GM18907 (cell line): ENCODE data around the gene FGGY.
"Not testable (repeated sequence)": the region's sequence is repeated elsewhere in the genome, so short reads cannot be mapped to it uniquely, and the experiment has no call there.

ENCODE experiments used
- ATAC-seq: cut with Tn5 transposase; IDR thresholded peaks from one replicate; pipeline ENCODE4 v1.9.1; 2021; ENCODE audit warnings: mild to moderate bottlenecking, moderate library complexity; ENCODE audit not compliant: unreplicated experiment

Gene FGGY

DNA sequence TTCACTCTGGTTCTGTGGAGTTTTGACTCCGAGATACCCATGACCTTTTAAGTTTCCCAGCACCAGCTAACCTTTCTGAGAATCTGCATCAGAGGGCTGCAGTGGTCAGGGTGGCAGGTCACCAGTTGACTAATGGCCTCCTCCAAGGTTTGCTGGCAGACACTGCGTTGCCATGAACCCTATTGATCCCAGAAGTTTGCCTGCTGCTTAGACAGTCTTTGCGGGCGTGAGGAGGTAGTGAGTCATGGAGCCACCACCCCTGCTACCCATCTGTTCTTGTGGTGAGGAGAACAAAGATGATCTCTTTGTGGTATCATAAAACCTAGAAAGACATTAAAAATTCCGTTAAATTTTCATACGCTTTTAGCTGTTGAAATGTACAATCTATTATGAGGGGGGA lies 180.4 kb downstream of the FGGY start:
- no peak for ATAC-seq

DNA sequence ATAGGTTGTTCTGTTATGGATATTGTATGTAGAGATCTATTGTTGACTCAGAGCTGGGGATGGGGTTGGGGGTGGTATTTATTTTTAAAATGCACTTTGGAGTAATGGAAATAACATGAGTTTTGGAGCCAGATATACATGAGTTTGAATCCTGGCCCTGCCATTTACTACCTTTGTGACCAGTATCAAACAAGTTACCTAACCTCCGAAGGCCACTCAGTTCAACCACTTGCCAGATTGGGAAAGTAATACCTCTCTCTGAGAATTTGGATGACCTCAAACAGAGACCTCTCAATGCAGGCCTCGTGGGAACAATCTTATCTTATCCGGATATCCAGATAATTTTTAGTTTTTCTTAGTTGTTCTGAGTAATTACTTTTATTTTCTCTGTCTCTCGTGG lies 181.0 kb downstream of the FGGY start:
- no peak for ATAC-seq

DNA sequence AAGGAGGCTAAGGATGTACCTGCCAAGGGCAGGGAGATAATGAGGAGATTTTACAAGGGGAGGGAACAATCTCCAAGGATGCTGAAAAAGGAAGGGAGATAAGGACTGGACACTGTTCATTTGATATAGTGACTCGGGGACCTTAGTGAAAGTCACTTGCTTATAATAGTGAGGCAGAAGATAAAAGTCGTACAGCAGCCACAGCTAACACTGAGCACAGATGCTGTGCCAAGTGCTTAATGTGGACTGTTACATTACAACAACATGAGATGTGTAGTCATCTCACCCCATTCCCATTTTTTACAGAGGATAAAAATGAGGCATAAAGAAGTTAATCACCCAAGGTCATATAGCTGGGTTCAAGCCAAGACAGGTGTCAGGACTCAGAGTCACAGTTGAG lies 181.9 kb downstream of the FGGY start:
- no peak for ATAC-seq

DNA sequence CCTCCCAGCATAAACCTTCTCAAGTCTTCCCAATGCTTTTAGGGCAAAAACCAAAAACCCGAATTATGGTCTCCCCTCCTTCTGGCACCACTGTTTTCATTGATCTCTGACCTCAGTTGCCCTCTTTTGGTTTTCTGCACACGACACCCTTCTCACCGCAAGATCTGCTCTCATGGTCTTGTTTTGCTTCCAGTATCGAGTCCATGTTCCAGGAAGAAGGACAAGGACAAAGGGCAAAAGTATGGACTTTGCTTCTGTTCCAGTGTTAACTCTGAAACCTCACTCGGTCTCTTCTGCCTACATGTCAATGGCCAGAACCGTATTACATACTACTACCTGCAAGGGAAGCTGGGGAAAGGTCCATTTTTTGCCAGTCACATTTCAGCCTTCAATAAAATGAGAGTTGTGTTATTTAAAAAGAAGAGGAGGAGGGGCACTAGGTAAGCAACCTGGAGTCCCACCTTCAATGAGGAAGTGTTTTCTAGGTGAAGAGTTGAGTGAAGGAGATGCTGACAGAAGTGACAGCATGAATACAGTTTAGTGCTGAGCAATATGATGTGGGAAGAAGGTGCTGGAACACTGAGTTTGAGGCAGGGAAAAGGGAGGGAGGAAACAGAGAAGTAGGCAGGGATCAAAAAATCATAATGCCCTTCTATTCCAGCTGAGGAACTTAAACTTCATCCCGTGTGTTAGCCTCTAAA lies 183.4 kb downstream of the FGGY start:
- no peak for ATAC-seq

DNA sequence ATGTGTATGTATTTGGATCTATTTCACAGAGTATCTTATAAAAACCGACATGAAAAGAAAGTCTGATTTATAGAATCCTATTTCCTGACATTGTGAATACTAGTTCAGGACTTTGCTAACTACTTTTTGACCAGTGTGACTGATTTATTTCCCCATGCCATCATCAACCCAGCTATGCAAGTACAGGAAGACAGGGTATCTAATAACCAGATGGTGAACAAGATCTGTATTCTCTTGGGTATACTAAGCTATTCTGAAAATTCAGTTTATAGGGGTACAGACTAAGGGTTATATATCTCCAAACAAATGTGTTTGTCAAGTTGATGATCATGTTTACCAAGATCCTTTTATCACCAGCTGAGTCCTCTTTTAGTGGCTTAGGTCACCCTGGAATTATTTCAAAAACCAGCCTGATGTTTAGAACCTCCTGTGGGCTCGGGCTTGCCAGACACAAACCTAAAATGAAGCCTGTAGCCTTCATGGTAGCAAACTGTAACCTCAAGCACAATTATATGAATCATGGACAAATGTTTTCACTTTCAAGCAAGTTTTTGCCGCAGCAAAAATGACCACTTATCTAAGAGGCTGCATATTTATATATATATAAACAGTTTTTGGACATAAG lies 185.1 kb downstream of the FGGY start:
- no peak for ATAC-seq

DNA sequence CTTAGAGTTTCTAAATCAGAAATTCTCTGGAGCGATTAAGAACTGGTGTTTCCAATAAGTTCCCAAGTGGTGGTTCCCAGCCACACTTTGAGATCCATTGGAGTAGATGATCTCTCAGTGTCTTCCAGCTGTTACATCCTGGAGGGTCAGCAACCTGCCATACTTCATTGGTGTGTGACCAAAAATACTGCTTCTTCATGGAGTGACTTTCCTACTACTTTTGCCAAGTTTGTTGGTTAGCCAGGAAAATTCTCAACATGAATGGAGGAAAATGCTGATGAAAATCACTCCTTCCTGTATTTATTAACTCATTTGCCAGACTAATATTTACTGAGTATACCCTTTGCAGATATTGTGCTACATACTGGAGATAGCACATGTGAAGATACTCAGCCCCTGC lies 186.1 kb downstream of the FGGY start:
- ATAC-seq: no peak

DNA sequence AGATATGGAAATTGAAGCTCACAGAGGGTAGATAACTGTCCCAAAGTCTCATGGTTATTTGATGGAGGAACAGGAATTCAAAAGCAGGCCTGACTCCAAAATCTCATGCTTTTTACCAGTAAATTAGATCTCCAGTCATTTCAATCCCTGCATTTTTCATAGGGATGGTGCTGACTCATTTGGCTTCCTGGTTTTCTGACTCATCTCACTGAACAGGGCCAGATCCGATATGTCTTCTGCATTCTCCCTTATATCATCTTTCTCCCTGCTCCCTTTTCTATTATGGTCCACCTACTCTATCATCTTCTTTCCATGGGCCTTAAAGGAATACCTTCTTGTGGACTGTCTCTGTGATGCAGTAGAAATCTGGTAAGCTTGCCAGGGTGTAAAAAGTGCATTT lies 187.2 kb downstream of the FGGY start:
- ATAC-seq: no peak

DNA sequence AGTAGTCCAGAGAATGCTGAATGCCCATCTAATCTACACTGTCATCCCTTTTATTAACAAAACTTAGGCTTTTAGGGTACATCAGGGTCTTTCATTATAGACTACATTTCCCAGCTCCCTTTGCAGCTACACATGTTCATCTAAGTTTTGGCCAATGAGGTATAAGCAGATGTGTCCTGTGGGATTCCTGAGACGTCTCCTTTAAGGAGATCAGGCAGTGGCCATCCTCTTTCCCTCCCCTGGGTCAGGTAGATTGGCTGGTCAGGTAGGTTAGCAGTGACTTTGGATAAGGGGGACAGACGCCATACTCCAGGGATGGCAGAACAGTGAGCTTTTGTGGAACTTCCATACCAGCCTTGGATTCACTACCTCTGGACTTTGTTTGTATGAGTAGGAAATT lies 188.3 kb downstream of the FGGY start:
- ATAC-seq: no peak

DNA sequence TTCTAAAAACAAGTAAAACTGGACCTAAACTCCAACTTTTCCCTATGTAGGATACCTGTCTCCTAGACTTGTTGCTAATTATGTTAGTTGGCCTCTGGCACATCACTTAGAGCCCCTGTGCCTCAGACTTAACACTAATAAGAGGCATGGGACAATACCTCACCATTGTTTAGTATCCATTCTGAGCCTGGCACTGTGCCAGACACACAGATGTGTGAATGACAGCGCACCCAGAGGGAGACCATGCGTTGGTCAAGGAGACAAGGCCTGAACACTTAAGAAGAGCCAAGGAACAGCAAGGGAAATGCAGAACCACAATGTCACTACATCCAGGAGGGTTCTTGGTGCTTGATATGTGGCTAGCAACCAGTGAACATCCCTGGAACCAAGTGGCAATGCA lies 189.1 kb downstream of the FGGY start:
- ATAC-seq: no peak

DNA sequence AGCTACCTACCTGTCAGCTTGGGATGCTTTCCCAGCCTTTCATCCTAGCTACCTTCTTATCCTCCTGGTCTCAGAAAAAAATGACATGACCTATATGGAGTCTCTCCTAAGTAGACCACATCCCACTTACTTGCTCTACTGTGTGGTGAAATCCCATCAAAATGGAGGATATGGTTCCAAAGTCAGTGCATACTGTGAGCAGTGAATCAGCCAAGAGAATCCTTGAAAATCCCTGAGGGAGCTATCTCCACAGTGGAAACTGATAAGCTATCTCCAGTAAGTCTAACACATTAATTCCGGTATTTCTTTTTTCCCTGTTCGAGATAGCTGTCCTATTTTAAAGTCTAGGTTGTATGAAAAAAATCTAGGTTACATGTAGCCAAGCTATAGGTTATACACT lies 189.7 kb downstream of the FGGY start:
- ATAC-seq: no peak

DNA sequence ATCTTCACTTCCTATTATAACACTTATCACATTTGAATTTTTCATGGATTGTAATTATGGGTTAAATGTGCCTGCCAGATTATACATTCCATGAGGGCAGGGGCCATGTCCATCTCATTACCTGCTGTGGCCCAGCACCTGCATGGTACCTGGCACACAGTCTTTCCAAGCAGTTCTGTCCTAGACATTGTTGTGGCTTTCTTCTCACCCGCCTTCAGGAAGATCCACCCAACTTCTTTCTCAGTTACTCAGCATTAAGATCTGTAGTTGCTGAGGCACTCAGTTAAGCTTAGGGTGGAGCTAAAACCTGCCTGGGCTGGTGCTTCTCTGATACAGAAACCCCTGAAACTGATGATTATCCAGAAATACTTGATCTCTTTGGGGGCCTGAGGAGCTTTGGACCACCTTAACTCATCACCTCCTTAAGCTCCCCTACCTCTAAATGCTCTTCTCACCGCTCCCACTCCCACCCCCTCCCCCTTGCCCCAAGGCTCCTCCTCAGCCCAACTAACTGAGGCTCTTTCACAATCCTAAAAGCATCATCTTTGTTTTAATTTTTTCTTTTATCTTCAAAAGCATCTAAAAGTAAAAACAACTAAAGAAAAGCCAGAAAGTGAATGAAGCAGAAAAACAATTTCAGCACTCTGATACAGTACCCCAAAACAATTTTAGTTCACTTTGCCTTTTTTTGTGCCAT lies 190.6 kb downstream of the FGGY start:
- ATAC-seq: no peak

DNA sequence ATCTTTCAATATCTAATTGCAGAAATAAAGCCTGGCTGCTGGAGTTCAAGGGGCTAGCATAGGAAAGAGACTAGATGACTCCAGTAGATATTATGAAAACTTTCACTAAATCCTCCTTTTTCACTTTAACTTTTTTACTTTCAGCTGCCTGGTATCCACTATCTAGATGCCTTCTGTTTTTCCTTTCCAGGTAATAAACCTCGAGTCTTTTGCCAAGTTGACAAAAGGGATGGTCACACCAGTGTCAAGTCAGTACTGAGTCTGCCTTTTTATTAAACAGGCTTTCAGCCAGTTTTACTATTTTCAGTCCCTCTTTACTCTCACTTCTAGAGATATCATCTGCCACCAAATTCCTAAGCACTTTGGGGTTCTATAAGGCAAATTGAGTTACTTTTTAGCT lies 195.6 kb downstream of the FGGY start:
- no peak for ATAC-seq

DNA sequence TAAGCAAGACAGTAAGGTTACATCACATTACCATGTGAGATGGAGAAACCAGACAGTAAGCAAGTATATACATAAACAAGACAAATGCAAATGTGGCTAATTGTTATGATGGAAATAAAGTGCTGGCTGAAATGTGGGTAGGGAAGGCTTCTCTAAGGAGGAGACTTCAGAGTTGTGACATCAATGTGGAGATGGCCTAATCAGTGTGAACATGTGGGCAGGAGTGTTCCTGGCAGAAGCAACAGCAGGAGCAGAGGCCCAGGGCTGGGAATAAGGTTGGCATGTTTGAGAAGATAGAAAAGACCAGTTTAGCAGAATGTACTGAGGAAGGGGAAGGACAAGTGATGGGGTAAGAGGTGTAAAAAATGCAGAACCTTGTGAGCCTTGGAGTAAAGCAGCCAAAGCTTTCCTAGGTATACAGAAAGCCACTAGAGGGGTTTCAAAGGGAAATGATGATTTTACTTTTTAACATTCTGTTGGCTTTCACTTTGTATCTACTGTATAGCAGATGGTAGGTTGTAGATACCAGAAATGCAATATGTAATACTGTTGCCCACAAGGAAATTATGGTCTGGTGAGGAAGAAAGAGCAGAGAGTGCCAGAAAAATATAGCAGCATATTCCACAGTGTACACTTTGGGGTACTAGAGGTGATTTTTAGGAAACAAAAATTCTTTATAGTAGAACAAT lies 197.4 kb downstream of the FGGY start:
- ATAC-seq: no peak

DNA sequence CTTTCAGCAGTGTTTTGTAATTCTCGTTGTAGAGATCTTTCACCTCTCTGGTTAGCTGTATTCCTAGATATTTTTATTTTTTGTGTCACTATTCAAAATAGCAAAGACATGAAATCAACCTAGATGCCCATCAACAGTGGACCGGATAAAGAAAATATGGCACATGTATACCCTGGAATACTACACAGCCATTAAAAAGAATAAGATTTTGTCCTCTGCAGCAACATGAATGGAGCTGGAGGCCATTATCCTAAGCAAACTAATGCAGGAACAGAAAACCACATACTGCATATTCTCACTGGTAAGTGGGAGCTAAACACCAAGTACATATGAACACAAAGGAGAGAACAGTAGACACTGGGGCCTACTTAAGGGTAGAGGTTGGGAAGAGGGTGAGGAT lies 199.3 kb downstream of the FGGY start:
- ATAC-seq: not testable (repeated sequence)

DNA sequence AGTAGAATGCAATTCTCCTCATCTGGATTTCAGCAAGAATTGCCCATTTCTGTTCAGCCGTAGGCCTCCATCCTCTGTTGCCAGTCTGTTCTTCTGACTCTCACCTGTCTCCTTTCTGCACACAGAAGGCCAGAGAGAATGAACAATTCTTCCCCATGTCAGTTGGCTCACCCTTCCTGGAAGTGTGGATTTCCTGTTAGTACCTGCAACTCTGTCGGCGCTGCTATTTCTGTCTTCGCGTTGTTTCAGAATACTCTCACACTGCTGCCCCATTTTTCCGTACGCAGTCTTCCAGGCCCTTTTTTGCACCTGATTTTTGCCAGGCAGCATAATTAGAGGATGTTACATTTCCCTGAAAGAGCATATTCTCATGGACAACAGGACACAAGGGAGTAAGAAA lies 200.7 kb downstream of the FGGY start:
- no peak for ATAC-seq

DNA sequence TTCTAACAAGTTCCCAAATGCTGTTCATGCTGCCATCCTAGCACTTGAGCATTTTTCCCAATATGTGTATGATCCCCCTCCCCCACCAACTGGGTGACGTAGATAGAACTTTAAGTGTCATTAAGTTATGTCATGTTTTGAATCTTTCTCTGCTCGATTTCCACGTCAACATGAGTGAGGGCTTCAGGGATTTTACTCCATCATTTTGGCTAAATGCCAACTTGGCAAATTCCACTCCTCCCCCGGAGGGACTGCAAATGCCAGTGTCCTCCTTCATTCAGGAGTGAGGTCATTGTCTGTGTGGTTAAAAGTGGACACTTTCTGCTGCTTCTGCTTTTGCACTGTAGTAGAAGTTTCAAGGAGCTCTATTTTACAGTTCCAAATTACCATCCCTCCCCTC lies 201.7 kb downstream of the FGGY start:
- no peak for ATAC-seq

DNA sequence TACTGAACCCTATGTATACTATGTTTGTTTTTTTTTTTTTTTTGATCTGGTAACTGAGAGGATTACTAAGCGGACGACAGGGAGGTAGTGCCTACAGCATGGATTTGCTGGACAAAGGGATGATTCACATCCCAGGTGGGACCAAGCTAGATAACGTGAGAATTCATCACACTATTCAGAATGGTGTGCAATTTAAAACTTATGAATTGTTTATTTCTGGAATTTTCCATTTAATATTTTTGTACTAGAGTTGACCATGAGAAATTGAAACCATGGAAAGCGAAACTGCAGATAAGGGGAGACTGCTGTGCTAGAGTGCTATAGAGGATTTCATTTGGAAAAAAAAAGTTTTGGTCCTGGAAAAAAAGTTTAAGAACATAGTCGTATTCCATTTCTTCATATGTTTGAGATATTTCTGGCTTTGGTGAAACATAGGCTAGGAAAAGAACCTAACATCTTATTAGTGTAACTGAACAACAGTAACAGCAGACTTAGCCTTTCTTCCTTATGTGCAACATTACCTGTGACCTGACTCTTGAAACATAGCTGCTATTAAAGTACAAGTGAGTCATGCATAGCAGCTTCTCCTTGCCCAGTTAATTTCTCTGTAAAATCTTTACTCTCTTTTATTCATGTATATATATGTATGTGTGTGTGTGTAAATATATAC lies 202.5 kb downstream of the FGGY start:
- no peak for ATAC-seq

DNA sequence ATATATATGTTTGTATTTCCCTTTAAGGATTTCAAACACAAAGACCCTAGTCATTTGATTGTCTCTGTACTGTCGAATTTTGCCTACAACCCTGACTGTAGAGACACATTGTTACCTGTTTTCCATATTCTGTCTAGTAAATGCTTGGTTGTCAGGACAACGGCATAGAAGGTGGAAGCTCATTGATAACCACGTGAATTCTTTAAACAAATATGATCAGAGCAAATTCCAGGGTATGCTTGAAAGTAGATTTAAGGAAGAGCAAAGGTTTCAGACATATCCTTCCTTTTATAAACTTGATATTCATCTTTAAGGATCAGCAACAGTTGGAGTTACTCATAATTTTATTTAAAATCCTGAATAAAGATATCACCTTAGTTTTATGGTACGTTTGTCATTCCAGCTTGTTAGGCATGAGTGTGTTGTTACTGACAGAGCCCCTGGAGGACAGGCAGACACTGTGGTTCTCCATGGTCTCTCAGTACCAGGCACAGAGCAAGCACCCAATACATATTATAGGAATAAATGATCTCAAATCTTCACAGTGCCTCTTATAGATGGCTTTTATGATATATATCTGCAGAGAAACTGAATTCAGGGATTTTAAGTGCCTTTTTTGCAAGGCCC lies 203.2 kb downstream of the FGGY start:
- no peak for ATAC-seq

DNA sequence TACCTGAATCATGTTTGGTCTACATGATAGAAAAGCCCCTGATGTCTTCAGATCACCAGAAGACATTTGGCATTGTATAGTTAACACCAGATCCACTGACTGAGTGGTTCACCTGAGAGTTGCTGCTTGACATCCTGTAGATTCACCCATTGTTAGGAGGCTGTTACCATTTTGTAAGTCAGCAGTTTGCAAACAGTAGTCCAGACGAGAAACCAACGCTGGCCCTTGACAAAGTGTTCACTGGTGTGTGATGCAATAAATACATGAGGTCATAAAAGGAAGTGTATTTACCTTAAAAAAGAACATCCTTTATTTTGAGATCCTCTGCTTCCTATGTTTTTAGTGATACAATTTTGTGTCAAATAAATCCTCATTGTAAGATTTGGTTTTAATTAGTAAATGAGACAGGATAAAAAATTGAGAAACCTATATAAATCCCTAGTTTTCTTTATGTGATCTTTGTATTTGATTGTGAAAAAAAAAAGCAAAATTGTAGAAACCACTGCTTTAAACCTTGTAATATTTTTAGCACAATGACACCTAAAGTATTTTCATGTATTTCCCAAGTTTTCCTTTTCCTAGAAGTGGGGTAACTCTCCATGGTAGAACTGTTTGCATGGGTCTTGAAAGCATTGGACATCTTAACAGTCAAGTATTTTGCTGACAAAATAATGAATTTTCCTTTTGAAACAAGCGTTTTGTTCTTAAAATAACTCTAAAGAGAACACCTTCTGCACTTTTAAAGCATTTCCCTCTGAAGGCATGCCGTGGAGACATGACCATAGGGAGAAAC lies 204.3 kb downstream of the FGGY start:
- ATAC-seq: no peak
